IMR-90 (cell line): ENCODE measurements around the gene FREM3. TPM values are rescaled to one million over a fixed set of nuclear protein-coding genes. Genes with fewer than 3 reads are reported as not detected.

Experiments used
- ATAC-seq: fragments of 200-7000 bp; cut with Tn5 transposase; 2 replicates; pipeline ENCODE4 v1.9.1; 2020; ENCODE audit warnings: low read depth, mild to moderate bottlenecking, moderate library complexity
- BruUV-seq: library from RNA; stranded (reverse); fragments of 400-500 nt; replicated peaks from 2 replicates; lab custom pipeline; 2021; lab: Mats Ljungman, UMichigan
- CTCF ChIA-PET: fragments of 300-600 bp; formaldehyde crosslinking; extraction: SDS; loops from one replicate; lab custom pipeline; 2021; ENCODE audit warnings: antibody characterized with exemption; lab: Yijun Ruan, JAX
- POLR2A ChIA-PET: fragments of 300-600 bp; sonication (Branson Sonifier 250); formaldehyde crosslinking; loops from one replicate; lab custom pipeline; 2022; ENCODE audit warnings: antibody characterized with exemption; ENCODE audit not compliant: unreplicated experiment; lab: Charles Lee
- DNase-seq: peaks from one replicate; pipeline ENCODE4 v3.0.0; 2013
- H2AFZ ChIP-seq: replicated peaks from 2 replicates; pipeline ENCODE3; 2013; ENCODE audit warnings: low read length, mild to moderate bottlenecking; ENCODE audit not compliant: poor library complexity
- H2AK5ac ChIP-seq: 2 replicates; pipeline ENCODE4 v1.6.1; 2013; ENCODE audit warnings: low read depth, low read length, inconsistent platforms
- H2AK9ac ChIP-seq: replicated peaks from 2 replicates; pipeline ENCODE3; 2013; ENCODE audit warnings: mild to moderate bottlenecking, low read depth, low read length, moderate library complexity; ENCODE audit not compliant: poor library complexity
- H2BK120ac ChIP-seq: 2 replicates; pipeline ENCODE4 v1.6.1; 2013; ENCODE audit warnings: low read depth, low read length, inconsistent platforms
- H2BK15ac ChIP-seq: 3 replicates; pipeline ENCODE4 v1.6.1; 2013; ENCODE audit warnings: low read depth, low read length, inconsistent platforms
- H2BK20ac ChIP-seq: 2 replicates; pipeline ENCODE4 v1.6.1; 2013; ENCODE audit warnings: low read depth, mild to moderate bottlenecking, inconsistent platforms, low read length, moderate library complexity
- H2BK5ac ChIP-seq: 2 replicates; pipeline ENCODE4 v1.6.1; 2013; ENCODE audit warnings: mild to moderate bottlenecking, low read depth, low read length, inconsistent platforms; ENCODE audit not compliant: poor library complexity, severe bottlenecking
- H3K14ac ChIP-seq: replicated peaks from 2 replicates; pipeline ENCODE4 v1.6.1; 2013; ENCODE audit warnings: low read depth, low read length, inconsistent platforms
- H3K18ac ChIP-seq: 2 replicates; pipeline ENCODE4 v1.6.1; 2013; ENCODE audit warnings: low read depth, low read length, control low read depth
- H3K23ac ChIP-seq: 2 replicates; pipeline ENCODE4 v1.6.1; 2013; ENCODE audit warnings: low read depth, low read length, inconsistent platforms
- H3K27ac ChIP-seq: 2 replicates; pipeline ENCODE4 v1.5.1; 2013; ENCODE audit warnings: mild to moderate bottlenecking, control low read depth, low read length; ENCODE audit not compliant: insufficient read depth
- H3K27me3 ChIP-seq: 2 replicates; pipeline ENCODE4 v1.6.1; 2013; ENCODE audit warnings: low read length; ENCODE audit not compliant: control insufficient read depth, insufficient read depth
- H3K36me3 ChIP-seq: 2 replicates; pipeline ENCODE4 v1.6.1; 2013; ENCODE audit warnings: low read length, mixed read lengths; ENCODE audit not compliant: control insufficient read depth, insufficient read depth
- H3K4ac ChIP-seq: 2 replicates; pipeline ENCODE4 v1.6.1; 2013; ENCODE audit warnings: low read depth, low read length, inconsistent platforms
- H3K4me1 ChIP-seq: 2 replicates; pipeline ENCODE4 v1.6.1; 2013; ENCODE audit warnings: low read length, mixed read lengths; ENCODE audit not compliant: control insufficient read depth, insufficient read depth
- H3K4me2 ChIP-seq: 2 replicates; pipeline ENCODE4 v1.6.1; 2013; ENCODE audit warnings: low read depth, mild to moderate bottlenecking, control low read depth, low read length, moderate library complexity
- H3K4me3 ChIP-seq: 2 replicates; pipeline ENCODE4 v1.5.1; 2013; ENCODE audit warnings: low read depth, mild to moderate bottlenecking, control low read depth, low read length, moderate library complexity; ENCODE audit not compliant: insufficient read depth
- H3K56ac ChIP-seq: 2 replicates; pipeline ENCODE4 v1.6.1; 2013; ENCODE audit warnings: low read length, inconsistent platforms; ENCODE audit not compliant: insufficient read depth; ENCODE audit errors: extremely low read depth
- H3K79me1 ChIP-seq, 2 experiments: 2 replicates each; pipeline ENCODE4 v1.6.1; 2013; ENCODE audit warnings: low read length in 2 of 2, inconsistent platforms in 1 of 2, low read depth in 1 of 2
- H3K9ac ChIP-seq: 2 replicates; pipeline ENCODE4 v1.6.1; 2013; ENCODE audit warnings: low read depth, low read length, control low read depth
- H3K9me1 ChIP-seq: 2 replicates; pipeline ENCODE4 v1.6.1; 2013; ENCODE audit warnings: low read length, inconsistent platforms; ENCODE audit not compliant: insufficient read depth
- H3K9me3 ChIP-seq: 2 replicates; pipeline ENCODE4 v1.6.1; 2013; ENCODE audit warnings: low read length; ENCODE audit not compliant: control insufficient read depth, insufficient read depth
- H4K20me1 ChIP-seq: 2 replicates; pipeline ENCODE4 v1.6.1; 2013; ENCODE audit warnings: low read length, inconsistent platforms; ENCODE audit not compliant: insufficient read depth
- H4K5ac ChIP-seq: 2 replicates; pipeline ENCODE4 v1.6.1; 2013; ENCODE audit warnings: mild to moderate bottlenecking, low read depth, low read length, control low read depth
- H4K8ac ChIP-seq, 2 experiments: 2 replicates each; pipeline ENCODE4 v1.6.1; 2013; ENCODE audit warnings: low read depth in 2 of 2, low read length in 2 of 2, control low read depth in 1 of 2, inconsistent platforms in 1 of 2
- H4K91ac ChIP-seq: 2 replicates; pipeline ENCODE4 v1.6.1; 2013; ENCODE audit warnings: low read depth, low read length, inconsistent platforms; ENCODE audit not compliant: insufficient read depth
- CEBPB ChIP-seq: IDR thresholded peaks from 2 replicates; pipeline ENCODE4 v1.6.1; 2012; ENCODE audit warnings: low read depth, low read length, improper control_type of control experiment
- CHD1 ChIP-seq: IDR thresholded peaks from 2 replicates; pipeline ENCODE4 v1.6.1; 2012; ENCODE audit warnings: low read depth, low read length, improper control_type of control experiment
- CTCF ChIP-seq: conservative IDR thresholded peaks from 2 replicates; pipeline ENCODE4 v1.5.1; 2012; ENCODE audit warnings: mild to moderate bottlenecking, low read depth, low read length, improper control_type of control experiment
- ELK1 ChIP-seq: fragments of 150-350 bp; IDR thresholded peaks from 2 replicates; pipeline ENCODE4 v1.6.1; 2016; ENCODE audit warnings: low read depth, mild to moderate bottlenecking, low read length, moderate library complexity, borderline replicate concordance
- MAFK ChIP-seq: IDR thresholded peaks from 2 replicates; pipeline ENCODE4 v1.6.1; 2012; ENCODE audit warnings: low read depth, low read length, improper control_type of control experiment
- NFE2L2 ChIP-seq: fragments of 150-350 bp; IDR thresholded peaks from 2 replicates; pipeline ENCODE4 v1.6.1; 2016; ENCODE audit warnings: low read depth, mild to moderate bottlenecking, low read length
- POLR2A ChIP-seq: IDR thresholded peaks from 2 replicates; pipeline ENCODE4 v1.6.1; 2012; ENCODE audit warnings: mild to moderate bottlenecking, low read depth, low read length
- USF2 ChIP-seq: fragments of 150-350 bp; IDR thresholded peaks from 2 replicates; pipeline ENCODE4 v1.6.1; 2017; ENCODE audit warnings: mild to moderate bottlenecking, antibody characterized with exemption, low read length, low read depth
- WGBS, 2 experiments: methylation state at CpG; one replicate each; pipeline versions ENCODE4 v1.1.5 to v1.1.7; 2013; ENCODE audit warnings: missing lambda C conversion rate in 2 of 2; ENCODE audit not compliant: insufficient read length in 1 of 2; ENCODE audit errors: extremely low coverage in 2 of 2; 5-methylcytosine and 5-hydroxymethylcytosine counted together
- dilution Hi-C: fragments of 300-500 bp; cut with HindIII; formaldehyde crosslinking; loops from one replicate; pipeline ENCODE4 v1.14.3; 2018; ENCODE audit warnings: low sequenced_read_pairs; ENCODE audit not compliant: unreplicated experiment
- in situ Hi-C: fragments of 300-500 bp; cut with MboI; formaldehyde crosslinking; loops from 3 replicates; pipeline ENCODE4 v1.14.3; 2019; ENCODE audit warnings: low sequenced_read_pairs, inconsistent platforms, mixed read lengths
- intact Hi-C: fragments of 100-400 bp; cut with micrococcal nuclease; formaldehyde crosslinking; loops from 2 replicates; pipeline ENCODE4 v1.10.0; 2022
- polyA plus RNA-seq, 3 experiments: library from polyadenylated mRNA; depleted of rRNA; stranded (reverse); fragments of >200 nt; gene quantifications; 2 replicates each; pipeline ENCODE4 v1.2.3, GENCODE V29; 2012; ENCODE audit warnings: low replicate concordance in 1 of 3
- total RNA-seq: library from RNA; depleted of rRNA; stranded (reverse); fragments of >200 nt; gene quantifications from 2 replicates; pipeline ENCODE4 v1.2.3, GENCODE V29; 2012

FREM3 gene
- total and polyA plus RNA-seq, 2 of the 4 experiments (the other 2 are of a cell fraction), result not detected

GRCh38 chr4:143609492-143609891 lies 91.0 kb downstream of the FREM3 start:
- TF ChIP-seq CHD1 (no peak), MAFK (peak; percentile 97), POLR2A (no peak), CTCF (no peak), NFE2L2 (no peak), ELK1 (no peak), CEBPB (no peak), USF2 (no peak)
- Histone ChIP-seq H3K27me3 (no peaks in the 10 kb centered on the region), H2BK5ac (no peak overlapping the region), H3K79me1 (no peaks in the 10 kb centered on the region), H3K9ac (no peak overlapping the region), H3K4me3 (no peak overlapping the region), H3K18ac (no peak overlapping the region), H2BK120ac (no peak overlapping the region), H3K4me1 (no peaks in the 10 kb centered on the region), H3K4ac (no peak overlapping the region), H2AK9ac (no peak overlapping the region), H3K36me3 (no peaks in the 10 kb centered on the region), H3K9me1 (no peaks in the 10 kb centered on the region), H3K9me3 (no peaks in the 10 kb centered on the region), H3K4me2 (no peak overlapping the region), H2AFZ (no peak overlapping the region), H3K27ac (no peak overlapping the region), H2BK15ac (no peak overlapping the region), H4K91ac (no peak overlapping the region), H4K5ac (no peak overlapping the region), H4K20me1 (no peaks in the 10 kb centered on the region), H3K23ac (no peak overlapping the region), H2BK20ac (no peak overlapping the region), H4K8ac (no peak overlapping the region), H3K56ac (no peak overlapping the region), H3K14ac (no peak overlapping the region), H2AK5ac (no peak overlapping the region)
- ATAC-seq (no peak), DNase-seq (no peak)
- intact Hi-C loops (no loop called here), in situ Hi-C loops (no loop called here), dilution Hi-C loops (no loop called here)
- POLR2A ChIA-PET, result no interaction called here
- WGBS, 2 experiments, result no CpG with 5 or more reads among the region's 4 CpGs
- CTCF ChIA-PET, result no interaction called here
- no TSS peak for BruUV-seq
